ENCODE results near the gene HOXA3. TPM values are rescaled to one million over a fixed set of nuclear protein-coding genes. Genes with fewer than 3 reads are reported as not detected.

The HOXA3 gene
- total and polyA plus RNA-seq, 2 of the 8 experiments (the other 6 are each of a cell fraction or from before 2014, with no cell fraction given): not detected

GRCh38 chr7:27161721-27162560, 9.6 kb upstream of the HOXA3 start (continued):
- TF ChIP-seq SP2 (IDR thresholded peaks at IDR 0.05; ENCODE audit: low read length) (no peak), RFX5 (IDR thresholded peaks at IDR 0.05; ENCODE audit: borderline replicate concordance, low read depth, low read length) (no peak), BRCA1 (IDR thresholded peaks at IDR 0.05; ENCODE audit: low read depth, low read length) (no peak), HDAC2 (IDR thresholded peaks at IDR 0.05; ENCODE audit: borderline replicate concordance in 1 of 2, low read depth in 2 of 2, low read length in 2 of 2) (no peak), KDM5A (IDR thresholded peaks at IDR 0.05; ENCODE audit: low read length) (no peak), CTBP2 (IDR thresholded peaks at IDR 0.05; ENCODE audit: borderline replicate concordance, insufficient read depth, insufficient read length, low read length) (no peak), TAF7 (optimal IDR thresholded peaks at IDR 0.05; ENCODE audit: borderline replicate concordance, low read depth, low read length) (no peak), SIRT6 (IDR thresholded peaks at IDR 0.05; ENCODE audit: low read length) (no peak), NANOG (IDR thresholded peaks at IDR 0.05; ENCODE audit: insufficient read depth, low read depth, low read length, poor library complexity, severe bottlenecking) (no peak), MAFK (IDR thresholded peaks at IDR 0.05; ENCODE audit: low read depth, low read length) (no peak), E2F6 (IDR thresholded peaks at IDR 0.05) (no peak), GABPA (IDR thresholded peaks at IDR 0.05; ENCODE audit: borderline replicate concordance, insufficient read depth, low read length) (no peak), EZH2 (IDR thresholded peaks at IDR 0.05; ENCODE audit: low read depth, low read length, severe bottlenecking) (peak; percentile 82)
